ENCODE measurements around the gene SPAM1.
"Not testable (repeated sequence)": the region's sequence is repeated elsewhere in the genome, so short reads cannot be mapped to it uniquely, and the experiment has no call there.

The SPAM1 gene

DNA sequence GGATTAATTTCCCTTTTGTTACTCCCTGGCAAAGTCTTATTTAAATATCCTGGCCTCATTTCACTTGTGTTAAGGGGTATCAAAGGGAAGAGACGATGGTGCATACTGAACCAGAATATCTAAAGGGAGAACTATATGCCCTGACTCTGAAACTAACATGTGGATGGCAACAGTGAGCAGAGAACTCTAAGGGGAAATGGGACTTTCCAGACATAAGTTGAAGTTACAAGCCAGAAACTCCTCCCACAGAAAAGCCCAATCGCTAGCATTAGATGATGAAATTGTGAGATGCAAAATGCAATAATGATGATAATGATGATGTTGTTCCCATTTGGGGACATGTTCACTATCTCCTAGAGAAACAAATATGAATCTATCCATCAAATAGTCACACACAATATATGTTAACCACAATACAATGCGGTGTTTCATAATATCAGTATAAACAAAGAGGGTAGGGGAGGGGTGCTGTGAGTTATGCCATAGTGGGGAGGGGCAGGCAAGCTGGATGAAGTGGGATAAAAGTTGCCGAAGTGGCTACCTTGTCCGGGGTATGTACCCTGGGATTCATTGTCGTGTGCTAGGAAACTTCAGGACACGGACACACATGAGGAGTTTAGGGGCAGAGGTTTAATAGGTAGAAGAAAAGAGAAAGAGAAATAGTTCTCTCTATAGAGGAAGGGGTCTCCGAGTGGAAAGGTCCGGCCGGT, 70.7 kb downstream of the SPAM1 start:
- no peak overlapping the region for H3K27ac ChIP-seq
- TF ChIP-seq ZFX (IDR thresholded peaks at IDR 0.05; ENCODE audit: borderline replicate concordance): no peak

DNA sequence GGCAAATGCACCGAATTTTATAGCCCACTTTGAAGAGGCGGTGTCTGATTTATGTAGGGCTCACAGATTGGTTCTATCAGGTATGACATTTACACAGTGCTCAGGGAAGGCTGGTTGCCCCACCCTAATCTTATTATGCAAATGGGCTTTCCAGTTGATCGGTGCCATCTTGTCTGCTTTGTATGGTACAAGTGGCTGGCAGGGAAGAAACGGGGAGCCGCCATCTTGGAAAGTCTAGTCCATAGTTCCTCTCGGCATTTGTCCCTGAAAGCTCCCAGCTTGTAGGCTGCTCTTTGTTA, 71.2 kb downstream of the SPAM1 start:
- no peak overlapping the region for H3K27ac ChIP-seq
- TF ChIP-seq, protein P1, sequence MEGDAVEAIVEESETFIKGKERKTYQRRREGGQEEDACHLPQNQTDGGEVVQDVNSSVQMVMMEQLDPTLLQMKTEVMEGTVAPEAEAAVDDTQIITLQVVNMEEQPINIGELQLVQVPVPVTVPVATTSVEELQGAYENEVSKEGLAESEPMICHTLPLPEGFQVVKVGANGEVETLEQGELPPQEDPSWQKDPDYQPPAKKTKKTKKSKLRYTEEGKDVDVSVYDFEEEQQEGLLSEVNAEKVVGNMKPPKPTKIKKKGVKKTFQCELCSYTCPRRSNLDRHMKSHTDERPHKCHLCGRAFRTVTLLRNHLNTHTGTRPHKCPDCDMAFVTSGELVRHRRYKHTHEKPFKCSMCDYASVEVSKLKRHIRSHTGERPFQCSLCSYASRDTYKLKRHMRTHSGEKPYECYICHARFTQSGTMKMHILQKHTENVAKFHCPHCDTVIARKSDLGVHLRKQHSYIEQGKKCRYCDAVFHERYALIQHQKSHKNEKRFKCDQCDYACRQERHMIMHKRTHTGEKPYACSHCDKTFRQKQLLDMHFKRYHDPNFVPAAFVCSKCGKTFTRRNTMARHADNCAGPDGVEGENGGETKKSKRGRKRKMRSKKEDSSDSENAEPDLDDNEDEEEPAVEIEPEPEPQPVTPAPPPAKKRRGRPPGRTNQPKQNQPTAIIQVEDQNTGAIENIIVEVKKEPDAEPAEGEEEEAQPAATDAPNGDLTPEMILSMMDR (IDR thresholded peaks at IDR 0.05): no peak
- no peak for TF ChIP-seq ZFX (IDR thresholded peaks at IDR 0.05; ENCODE audit: borderline replicate concordance)

DNA sequence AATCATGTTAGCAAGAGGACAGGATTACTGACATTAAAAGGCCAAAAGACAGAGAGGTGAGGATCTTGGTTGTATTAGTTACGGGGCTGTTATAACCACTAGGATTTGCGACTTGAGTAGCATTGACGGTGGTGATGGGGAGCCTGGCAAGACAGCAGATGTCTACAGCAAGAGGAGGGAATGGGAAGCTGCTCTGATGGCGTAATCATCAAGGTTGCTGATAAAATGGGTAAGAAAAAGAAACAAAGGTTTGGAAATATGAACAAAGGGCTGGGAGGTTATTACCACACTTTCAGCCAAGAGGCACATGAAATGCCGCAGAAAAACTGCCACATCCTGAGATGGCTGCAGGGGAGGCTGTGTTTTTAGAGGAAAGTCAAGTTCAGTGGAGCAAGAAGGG, 73.9 kb downstream of the SPAM1 start:
- no peak for TF ChIP-seq ZFX (IDR thresholded peaks at IDR 0.05; ENCODE audit: borderline replicate concordance)
- TF ChIP-seq, protein P1 (IDR thresholded peaks at IDR 0.05): no peak

DNA sequence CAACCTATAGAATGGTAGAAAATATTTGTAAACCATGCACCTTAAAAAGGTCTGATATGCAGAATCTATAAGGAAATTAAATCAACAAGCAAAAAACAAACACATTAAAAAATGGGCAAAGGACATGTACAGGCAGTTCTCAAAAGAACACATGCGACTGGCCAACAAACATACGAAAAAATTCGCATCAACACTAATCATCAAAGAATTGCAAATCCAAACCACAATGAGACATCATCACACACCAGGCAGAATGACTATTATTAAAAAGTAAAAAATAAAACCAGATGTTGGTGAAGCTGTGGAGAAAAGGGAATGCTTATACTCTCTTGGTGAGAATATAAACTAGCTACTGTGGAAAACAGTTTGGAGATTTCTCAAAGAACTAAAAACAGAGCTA, 74.7 kb downstream of the SPAM1 start:
- H3K27ac ChIP-seq: no peak overlapping the region
- TF ChIP-seq ZFX (IDR thresholded peaks at IDR 0.05; ENCODE audit: borderline replicate concordance): no peak
- TF ChIP-seq, protein P1 (IDR thresholded peaks at IDR 0.05): no peak

More for the DNA sequence above, 73.9 kb downstream of the SPAM1 start:
- H3K27ac ChIP-seq: no peak overlapping the region

DNA sequence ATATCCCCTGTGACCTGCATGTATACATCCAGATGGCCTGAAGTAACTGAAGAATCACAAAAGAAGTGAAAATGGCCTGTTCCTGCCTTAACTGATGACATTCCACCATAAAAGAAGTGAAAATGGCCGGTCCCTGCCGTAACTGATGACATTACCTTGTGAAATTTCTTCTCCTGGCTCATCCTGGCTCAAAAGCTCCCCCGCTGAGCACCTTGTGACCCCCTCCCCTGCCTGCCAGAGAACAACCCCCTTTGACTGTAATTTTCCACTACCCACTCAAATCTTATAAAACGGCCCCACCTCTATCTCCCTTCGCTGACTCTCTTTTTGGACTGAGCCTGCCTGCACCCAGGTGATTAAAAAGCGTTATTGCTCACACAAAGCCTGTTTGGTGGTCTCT, 83.3 kb downstream of the SPAM1 start:
- H3K27ac ChIP-seq: not testable (repeated sequence)

DNA sequence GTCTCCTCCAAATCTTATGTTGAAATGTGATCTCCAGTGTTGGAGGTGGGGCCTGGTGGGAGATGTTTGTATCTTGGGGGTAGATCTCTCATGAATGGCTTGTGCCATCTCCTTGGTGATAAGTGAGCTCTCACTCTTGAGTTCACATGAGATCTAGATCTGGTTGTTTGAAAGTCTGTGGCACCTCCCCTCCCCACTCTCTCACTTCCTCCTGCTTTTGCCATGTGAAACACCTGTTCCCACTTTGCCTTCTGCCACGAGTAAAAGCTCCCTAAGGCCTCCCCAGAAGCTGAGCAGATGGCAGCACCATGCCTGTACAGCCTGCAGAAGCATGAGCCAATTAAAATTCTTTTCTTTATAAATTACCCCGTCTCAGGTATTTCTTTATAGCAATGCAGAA, 84.3 kb downstream of the SPAM1 start:
- no peak overlapping the region for H3K27ac ChIP-seq
- no peak for TF ChIP-seq ZFX (IDR thresholded peaks at IDR 0.05; ENCODE audit: borderline replicate concordance)
- TF ChIP-seq, protein P1 (IDR thresholded peaks at IDR 0.05): no peak
